H9 (cell line): ENCODE results near the gene SLC35E3. TPM values are rescaled to one million over a fixed set of nuclear protein-coding genes. Genes with fewer than 3 reads are reported as not detected.

ENCODE experiments used
- DNase-seq: peaks from one replicate; pipeline ENCODE4 v3.0.0-alpha.2; 2017
- H2AFZ ChIP-seq: one replicate; pipeline ENCODE4 v1.6.1; 2013; ENCODE audit warnings: mild to moderate bottlenecking, low read length, control low read depth, moderate library complexity
- H2AK5ac ChIP-seq: 2 replicates; pipeline ENCODE4 v1.6.1; 2013; ENCODE audit warnings: low read length, control low read depth, mixed read lengths; ENCODE audit not compliant: insufficient read length
- H2BK120ac ChIP-seq: one replicate; pipeline ENCODE4 v1.6.1; 2013; ENCODE audit warnings: low read depth, mild to moderate bottlenecking, low read length, control low read depth, inconsistent platforms; ENCODE audit not compliant: poor library complexity, severe bottlenecking
- H2BK12ac ChIP-seq: 2 replicates; pipeline ENCODE4 v1.6.1; 2013; ENCODE audit warnings: low read length, control low read depth, mixed read lengths, low read depth; ENCODE audit not compliant: insufficient read length
- H2BK15ac ChIP-seq: 2 replicates; pipeline ENCODE4 v1.6.1; 2013; ENCODE audit warnings: low read depth, low read length, control low read depth
- H2BK20ac ChIP-seq: one replicate; pipeline ENCODE4 v1.6.1; 2013; ENCODE audit warnings: low read depth, mild to moderate bottlenecking, low read length, control low read depth, inconsistent platforms; ENCODE audit not compliant: poor library complexity, severe bottlenecking
- H2BK5ac ChIP-seq: 2 replicates; pipeline ENCODE4 v1.6.1; 2013; ENCODE audit warnings: low read length, control low read depth, mixed read lengths; ENCODE audit not compliant: insufficient read length
- H3K14ac ChIP-seq: 2 replicates; pipeline ENCODE4 v1.6.1; 2013; ENCODE audit warnings: low read length, control low read depth; ENCODE audit not compliant: insufficient read depth
- H3K18ac ChIP-seq: 2 replicates; pipeline ENCODE4 v1.6.1; 2013; ENCODE audit warnings: low read depth, mild to moderate bottlenecking, mixed read lengths, low read length, control low read depth; ENCODE audit not compliant: insufficient read length
- H3K23ac ChIP-seq: 2 replicates; pipeline ENCODE4 v1.6.1; 2013; ENCODE audit warnings: low read length, control low read depth, mixed read lengths, low read depth; ENCODE audit not compliant: insufficient read length
- H3K23me2 ChIP-seq: 2 replicates; pipeline ENCODE4 v1.6.1; 2013; ENCODE audit warnings: low read depth, mild to moderate bottlenecking, mixed read lengths, low read length, control low read depth; ENCODE audit not compliant: insufficient read length, poor library complexity, severe bottlenecking
- H3K27ac ChIP-seq: 2 replicates; pipeline ENCODE4 v1.5.1; 2013; ENCODE audit warnings: low read length, control low read depth, mixed read lengths, low read depth; ENCODE audit not compliant: insufficient read length
- H3K27me3 ChIP-seq: 2 replicates; pipeline ENCODE4 v1.6.1; 2013; ENCODE audit warnings: low read length, control low read depth, inconsistent platforms; ENCODE audit not compliant: insufficient read depth
- H3K4ac ChIP-seq: 2 replicates; pipeline ENCODE4 v1.6.1; 2013; ENCODE audit warnings: low read depth, mild to moderate bottlenecking, control low read depth, inconsistent platforms, low read length, moderate library complexity
- H3K4me1 ChIP-seq: 2 replicates; pipeline ENCODE4 v1.6.1; 2013; ENCODE audit warnings: low read length, control low read depth, inconsistent platforms; ENCODE audit not compliant: insufficient read depth
- H3K4me2 ChIP-seq: 2 replicates; pipeline ENCODE4 v1.6.1; 2013; ENCODE audit warnings: low read length, control low read depth, mixed read lengths; ENCODE audit not compliant: insufficient read length, insufficient read depth
- H3K56ac ChIP-seq: 2 replicates; pipeline ENCODE4 v1.6.1; 2013; ENCODE audit warnings: low read depth, mild to moderate bottlenecking, mixed read lengths, low read length, control low read depth; ENCODE audit not compliant: insufficient read length
- H3K79me1 ChIP-seq: 2 replicates; pipeline ENCODE4 v1.6.1; 2013; ENCODE audit warnings: low read depth, mild to moderate bottlenecking, moderate library complexity, low read length, control low read depth, inconsistent platforms; ENCODE audit not compliant: insufficient read depth, poor library complexity, severe bottlenecking
- H3K79me2 ChIP-seq: 2 replicates; pipeline ENCODE4 v1.6.1; 2013; ENCODE audit warnings: low read length, control low read depth, inconsistent platforms; ENCODE audit not compliant: insufficient read depth
- H3K9ac ChIP-seq: 2 replicates; pipeline ENCODE4 v1.6.1; 2013; ENCODE audit warnings: low read length, control low read depth, mixed read lengths; ENCODE audit not compliant: insufficient read length; ENCODE audit errors: extremely low read depth
- H3K9me3 ChIP-seq: one replicate; pipeline ENCODE4 v1.6.1; 2013; ENCODE audit warnings: low read depth, low read length, inconsistent platforms; ENCODE audit not compliant: control insufficient read depth
- H3T11ph ChIP-seq: one replicate; pipeline ENCODE4 v1.6.1; 2013; ENCODE audit warnings: mild to moderate bottlenecking, low read length, control low read depth, inconsistent platforms
- H4K20me1 ChIP-seq: one replicate; pipeline ENCODE4 v1.6.1; 2013; ENCODE audit not compliant: control insufficient read depth, insufficient read length, insufficient read depth
- H4K5ac ChIP-seq: 2 replicates; pipeline ENCODE4 v1.6.1; 2013; ENCODE audit warnings: low read depth, mild to moderate bottlenecking, mixed read lengths, low read length, control low read depth; ENCODE audit not compliant: insufficient read length
- H4K8ac ChIP-seq: replicated peaks from 2 replicates; pipeline ENCODE4 v1.6.1; 2013; ENCODE audit warnings: low read length, control low read depth, mixed read lengths, low read depth; ENCODE audit not compliant: insufficient read length
- H4K91ac ChIP-seq: 2 replicates; pipeline ENCODE4 v1.6.1; 2013; ENCODE audit warnings: low read depth, mild to moderate bottlenecking, moderate library complexity, mixed read lengths, low read length, control low read depth; ENCODE audit not compliant: insufficient read length
- H3K27ac Mint-ChIP-seq, 3 experiments: 2 replicates in 2 of 3; 3 replicates in 1 of 3; pipeline ENCODE4 v1.8.0; 2020 to 2021; ENCODE audit warnings: mixed read lengths in 3 of 3, mild to moderate bottlenecking in 1 of 3, moderate library complexity in 1 of 3
- H3K27me3 Mint-ChIP-seq: 2 replicates; pipeline ENCODE4 v1.8.0; 2021; ENCODE audit warnings: low read depth, mild to moderate bottlenecking, moderate library complexity, mixed read lengths
- H3K36me3 Mint-ChIP-seq, 3 experiments: 2 replicates in 2 of 3; 3 replicates in 1 of 3; pipeline ENCODE4 v1.8.0; 2020 to 2021; ENCODE audit warnings: low read depth in 3 of 3, mixed read lengths in 3 of 3; ENCODE audit not compliant: insufficient read depth in 1 of 3
- H3K4me1 Mint-ChIP-seq, 2 experiments: 2 replicates each; pipeline ENCODE4 v1.8.0; 2020; ENCODE audit warnings: mixed read lengths in 2 of 2
- H3K4me3 Mint-ChIP-seq, 2 experiments: 2 replicates in 1 of 2; 3 replicates in 1 of 2; pipeline ENCODE4 v1.8.0; 2020 to 2021; ENCODE audit warnings: mild to moderate bottlenecking in 2 of 2, mixed read lengths in 2 of 2, moderate library complexity in 1 of 2
- H3K9me3 Mint-ChIP-seq, 2 experiments: 2 replicates in 1 of 2; 3 replicates in 1 of 2; pipeline ENCODE4 v1.8.0; 2020; ENCODE audit warnings: mild to moderate bottlenecking in 2 of 2, mixed read lengths in 2 of 2, moderate library complexity in 1 of 2
- WGBS: extraction: QIAGEN DNeasy Blood & Tissue Kit; methylation state at CpG from one replicate; pipeline ENCODE4 v1.1.7; 2013; ENCODE audit warnings: missing lambda C conversion rate, low lambda C conversion rate, mixed read lengths; ENCODE audit not compliant: insufficient read length; ENCODE audit errors: extremely low coverage; 5-methylcytosine and 5-hydroxymethylcytosine counted together
- total RNA-seq: library from RNA; stranded (reverse); gene quantifications from 2 replicates; pipeline ENCODE4 v1.2.1, GENCODE V29; 2021
- TF ChIP-seq, protein P1 (sequence below): fragments of 200-600 bp; sonication (generic); conservative IDR thresholded peaks from 3 replicates; pipeline ENCODE4 v1.8.0; 2021; ENCODE audit warnings: antibody characterized with exemption, mild to moderate bottlenecking

SLC35E3 gene
- total RNA-seq, 1 experiment from 2014 or later: 17.9 TPM

DNA sequence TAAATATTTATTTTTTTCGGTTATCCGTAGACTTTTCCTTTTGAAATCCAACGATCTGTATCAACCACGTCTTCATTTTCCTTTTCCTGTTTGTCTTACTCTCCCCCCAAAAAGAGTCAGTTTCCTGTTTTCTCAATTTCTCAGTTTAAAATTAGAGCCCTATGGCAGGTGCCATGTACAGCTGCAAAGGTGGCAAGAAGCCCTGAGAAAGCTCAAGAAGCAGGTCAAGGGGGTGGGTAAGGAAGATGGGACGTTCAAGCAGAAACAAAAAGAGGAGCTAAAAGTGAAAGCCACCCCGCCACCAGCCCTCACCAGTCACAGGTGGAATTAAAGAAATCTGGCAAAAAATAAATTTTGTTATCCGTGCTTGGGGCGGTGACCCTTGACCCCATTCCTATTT is 26.7 kb downstream of the SLC35E3 start:
- Histone ChIP-seq H3K27ac (no peak overlapping the region), H4K20me1 (no peaks in the 10 kb centered on the region), H4K91ac (no peak overlapping the region), H3K4me1 (no peaks in the 10 kb centered on the region), H2AK5ac (no peak overlapping the region), H2BK5ac (no peak overlapping the region), H2AFZ (no peak overlapping the region), H3K23ac (no peak overlapping the region), H3K4me2 (no peak overlapping the region), H2BK20ac (no peak overlapping the region), H3K9me3 (no peaks in the 10 kb centered on the region), H3T11ph (no peak overlapping the region), H3K9ac (no peak overlapping the region), H2BK12ac (no peak overlapping the region), H3K18ac (no peak overlapping the region), H3K56ac (no peak overlapping the region), H2BK120ac (no peak overlapping the region), H2BK15ac (no peak overlapping the region), H4K5ac (no peak overlapping the region), H3K4ac (no peak overlapping the region), H3K27me3 (no peaks in the 10 kb centered on the region), H3K79me1 (no peaks in the 10 kb centered on the region), H3K79me2 (no peaks in the 10 kb centered on the region), H3K23me2 (no peaks in the 10 kb centered on the region), H3K14ac (no peak overlapping the region), H4K8ac (no peak overlapping the region)
- no CpG with 5 or more reads among the region's 8 CpGs for WGBS
- TF ChIP-seq, protein P1, sequence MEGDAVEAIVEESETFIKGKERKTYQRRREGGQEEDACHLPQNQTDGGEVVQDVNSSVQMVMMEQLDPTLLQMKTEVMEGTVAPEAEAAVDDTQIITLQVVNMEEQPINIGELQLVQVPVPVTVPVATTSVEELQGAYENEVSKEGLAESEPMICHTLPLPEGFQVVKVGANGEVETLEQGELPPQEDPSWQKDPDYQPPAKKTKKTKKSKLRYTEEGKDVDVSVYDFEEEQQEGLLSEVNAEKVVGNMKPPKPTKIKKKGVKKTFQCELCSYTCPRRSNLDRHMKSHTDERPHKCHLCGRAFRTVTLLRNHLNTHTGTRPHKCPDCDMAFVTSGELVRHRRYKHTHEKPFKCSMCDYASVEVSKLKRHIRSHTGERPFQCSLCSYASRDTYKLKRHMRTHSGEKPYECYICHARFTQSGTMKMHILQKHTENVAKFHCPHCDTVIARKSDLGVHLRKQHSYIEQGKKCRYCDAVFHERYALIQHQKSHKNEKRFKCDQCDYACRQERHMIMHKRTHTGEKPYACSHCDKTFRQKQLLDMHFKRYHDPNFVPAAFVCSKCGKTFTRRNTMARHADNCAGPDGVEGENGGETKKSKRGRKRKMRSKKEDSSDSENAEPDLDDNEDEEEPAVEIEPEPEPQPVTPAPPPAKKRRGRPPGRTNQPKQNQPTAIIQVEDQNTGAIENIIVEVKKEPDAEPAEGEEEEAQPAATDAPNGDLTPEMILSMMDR: no peak
- no peaks in the 10 kb centered on the region; a peak in 1 of 7 replicates for H3K36me3 Mint-ChIP-seq
- no peak for DNase-seq
- no peak overlapping the region; a peak in 1 of 7 replicates for H3K27ac Mint-ChIP-seq
- H3K9me3 Mint-ChIP-seq: no peaks in the 10 kb centered on the region
- H3K4me3 Mint-ChIP-seq: no peak overlapping the region
- no peaks in the 10 kb centered on the region for H3K4me1 Mint-ChIP-seq
- no peaks in the 10 kb centered on the region for H3K27me3 Mint-ChIP-seq
